Mucosa of stomach (tissue), 1 donor: ENCODE results near the gene WIPI1.

Source experiments
- H3K27me3 ChIP-seq: one replicate; pipeline ENCODE4 v1.7.0; 2013; ENCODE audit warnings: mild to moderate bottlenecking, low read length; ENCODE audit not compliant: control insufficient read depth, insufficient read depth
- H3K36me3 ChIP-seq: one replicate; pipeline ENCODE4 v1.7.0; 2013; ENCODE audit warnings: low read length; ENCODE audit not compliant: control insufficient read depth, insufficient read depth
- H3K4me1 ChIP-seq: one replicate; pipeline ENCODE4 v1.7.0; 2013; ENCODE audit warnings: mild to moderate bottlenecking, low read length; ENCODE audit not compliant: control insufficient read depth, insufficient read depth
- H3K4me3 ChIP-seq: one replicate; pipeline ENCODE4 v1.7.0; 2013; ENCODE audit warnings: low read length
- H3K9ac ChIP-seq: one replicate; pipeline ENCODE4 v1.7.0; 2013; ENCODE audit warnings: mild to moderate bottlenecking, low read length, moderate library complexity
- H3K9me3 ChIP-seq: one replicate; pipeline ENCODE4 v1.7.0; 2013; ENCODE audit warnings: mild to moderate bottlenecking, low read length, moderate library complexity; ENCODE audit not compliant: control insufficient read depth
- donor health status: Pancreatic carcinoma.

The WIPI1 gene

GRCh38 chr17:68458260-68459036 is 1.2 kb upstream of the WIPI1 start:
- H3K36me3 ChIP-seq, result no peaks in the 10 kb centered on the region
- H3K9me3 ChIP-seq, result no peaks in the 10 kb centered on the region
- H3K4me3 ChIP-seq, result no peak overlapping the region
- H3K9ac ChIP-seq, result peak overlapping the region; percentile 63
- peaks cover 11% of the 10 kb centered on the region for H3K4me1 ChIP-seq
- no peaks in the 10 kb centered on the region for H3K27me3 ChIP-seq

GRCh38 chr17:68457539-68458259 is 403 bp upstream of the WIPI1 start:
- H3K9me3 ChIP-seq, result no peaks in the 10 kb centered on the region
- no peaks in the 10 kb centered on the region for H3K27me3 ChIP-seq
- peak overlapping the region; percentile 63 for H3K9ac ChIP-seq
- H3K4me1 ChIP-seq, result peaks cover 8% of the 10 kb centered on the region
- H3K4me3 ChIP-seq, result peak overlapping the region; percentile 39
- H3K36me3 ChIP-seq, result no peaks in the 10 kb centered on the region

- no peaks in the 10 kb centered on the region for H3K9me3 ChIP-seq
- no peaks in the 10 kb centered on the region for H3K27me3 ChIP-seq
- peak overlapping the region; percentile 52 for H3K4me3 ChIP-seq
- peak overlapping the region; percentile 83 for H3K9ac ChIP-seq
- H3K4me1 ChIP-seq, result peaks cover 7% of the 10 kb centered on the region
- H3K36me3 ChIP-seq, result no peaks in the 10 kb centered on the region
Observed at GRCh38 chr17:68456339-68457167, 743 bp downstream of the WIPI1 start.

GRCh38 chr17:68455901-68456338 is 1.4 kb downstream of the WIPI1 start:
- Histone ChIP-seq H3K9me3 (no peaks in the 10 kb centered on the region), H3K27me3 (no peaks in the 10 kb centered on the region), H3K4me3 (peak overlapping the region; percentile 52), H3K36me3 (no peaks in the 10 kb centered on the region), H3K4me1 (peaks cover 7% of the 10 kb centered on the region), H3K9ac (peak overlapping the region; percentile 83)

GRCh38 chr17:68453991-68454665 is 3.2 kb downstream of the WIPI1 start:
- no peaks in the 10 kb centered on the region for H3K36me3 ChIP-seq
- no peaks in the 10 kb centered on the region for H3K9me3 ChIP-seq
- no peaks in the 10 kb centered on the region for H3K27me3 ChIP-seq
- H3K4me1 ChIP-seq, result peaks cover 7% of the 10 kb centered on the region
- H3K4me3 ChIP-seq, result no peak overlapping the region
- H3K9ac ChIP-seq, result no peak overlapping the region

- Histone ChIP-seq H3K9me3 (no peaks in the 10 kb centered on the region), H3K36me3 (no peaks in the 10 kb centered on the region), H3K4me3 (no peak overlapping the region), H3K9ac (no peak overlapping the region), H3K27me3 (no peaks in the 10 kb centered on the region), H3K4me1 (peaks cover 7% of the 10 kb centered on the region)
Observed at GRCh38 chr17:68452724-68453290, 4.5 kb downstream of the WIPI1 start.

GRCh38 chr17:68451670-68452354 is 5.5 kb downstream of the WIPI1 start:
- H3K4me3 ChIP-seq, result no peak overlapping the region
- H3K27me3 ChIP-seq, result no peaks in the 10 kb centered on the region
- H3K4me1 ChIP-seq, result peaks cover 7% of the 10 kb centered on the region
- no peak overlapping the region for H3K9ac ChIP-seq
- no peaks in the 10 kb centered on the region for H3K36me3 ChIP-seq
- no peaks in the 10 kb centered on the region for H3K9me3 ChIP-seq

GRCh38 chr17:68450801-68451200 is 6.5 kb downstream of the WIPI1 start:
- Histone ChIP-seq H3K9ac (no peak overlapping the region), H3K9me3 (no peaks in the 10 kb centered on the region), H3K4me3 (no peak overlapping the region), H3K27me3 (no peaks in the 10 kb centered on the region), H3K4me1 (no peaks in the 10 kb centered on the region), H3K36me3 (peaks cover under 1% of the 10 kb centered on the region)

GRCh38 chr17:68450391-68450790 is 6.9 kb downstream of the WIPI1 start:
- Histone ChIP-seq H3K27me3 (no peaks in the 10 kb centered on the region), H3K9ac (no peak overlapping the region), H3K9me3 (no peaks in the 10 kb centered on the region), H3K4me3 (no peak overlapping the region), H3K4me1 (no peaks in the 10 kb centered on the region), H3K36me3 (peaks cover 5% of the 10 kb centered on the region)

- H3K9me3 ChIP-seq, result no peaks in the 10 kb centered on the region
- H3K27me3 ChIP-seq, result no peaks in the 10 kb centered on the region
- no peak overlapping the region for H3K4me3 ChIP-seq
- peaks cover 5% of the 10 kb centered on the region for H3K36me3 ChIP-seq
- H3K4me1 ChIP-seq, result no peaks in the 10 kb centered on the region
- no peak overlapping the region for H3K9ac ChIP-seq
Observed at GRCh38 chr17:68449021-68449739, 8.1 kb downstream of the WIPI1 start.
